Measurements from ENCODE around the gene ZDHHC14. TPM values are rescaled to one million over a fixed set of nuclear protein-coding genes. Genes with fewer than 3 reads are reported as not detected.

ZDHHC14 gene
- total RNA-seq, 4 donors from 2014 or later, result 6.2 to 20.6 (median 15.1) TPM

DNA sequence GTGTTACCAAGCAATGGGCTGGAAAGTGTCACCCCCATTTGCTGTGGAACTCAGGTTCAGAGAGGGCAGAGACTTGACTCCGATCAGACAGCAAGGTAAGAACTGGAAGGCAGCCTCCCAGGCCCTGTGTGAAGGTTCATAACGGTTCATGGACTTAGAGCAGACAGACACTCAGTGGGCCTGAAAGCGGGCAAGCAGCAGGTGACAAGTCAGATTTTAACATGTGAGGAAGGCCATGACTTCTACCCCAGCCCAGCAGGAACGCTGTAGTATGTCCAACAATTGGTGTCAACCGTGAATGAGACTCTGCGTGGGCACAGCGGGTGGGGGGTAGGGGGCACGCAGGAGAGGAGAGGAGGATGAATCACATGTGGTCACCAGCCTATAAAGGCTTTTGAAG is 224.5 kb downstream of the ZDHHC14 start:
- Histone ChIP-seq H3K36me3 (no peaks in the 10 kb centered on the region), H3K27ac (no peak overlapping the region), H3K9me3 (no peaks in the 10 kb centered on the region), H3K4me3 (replicated peaks in 1 of 3) (no peak overlapping the region), H3K27me3 (no peaks in the 10 kb centered on the region), H3K4me1 (peaks cover 3 to 9% of the 10 kb centered on the region in 2 donors)
- WGBS, 2 donors, result 95 to 98% methylated on average over 8 of the region's 8 CpGs
- DNase-seq, result no peak
- TF ChIP-seq POLR2A (IDR thresholded peaks at IDR 0.05), result no peak
- TF ChIP-seq, protein P1, sequence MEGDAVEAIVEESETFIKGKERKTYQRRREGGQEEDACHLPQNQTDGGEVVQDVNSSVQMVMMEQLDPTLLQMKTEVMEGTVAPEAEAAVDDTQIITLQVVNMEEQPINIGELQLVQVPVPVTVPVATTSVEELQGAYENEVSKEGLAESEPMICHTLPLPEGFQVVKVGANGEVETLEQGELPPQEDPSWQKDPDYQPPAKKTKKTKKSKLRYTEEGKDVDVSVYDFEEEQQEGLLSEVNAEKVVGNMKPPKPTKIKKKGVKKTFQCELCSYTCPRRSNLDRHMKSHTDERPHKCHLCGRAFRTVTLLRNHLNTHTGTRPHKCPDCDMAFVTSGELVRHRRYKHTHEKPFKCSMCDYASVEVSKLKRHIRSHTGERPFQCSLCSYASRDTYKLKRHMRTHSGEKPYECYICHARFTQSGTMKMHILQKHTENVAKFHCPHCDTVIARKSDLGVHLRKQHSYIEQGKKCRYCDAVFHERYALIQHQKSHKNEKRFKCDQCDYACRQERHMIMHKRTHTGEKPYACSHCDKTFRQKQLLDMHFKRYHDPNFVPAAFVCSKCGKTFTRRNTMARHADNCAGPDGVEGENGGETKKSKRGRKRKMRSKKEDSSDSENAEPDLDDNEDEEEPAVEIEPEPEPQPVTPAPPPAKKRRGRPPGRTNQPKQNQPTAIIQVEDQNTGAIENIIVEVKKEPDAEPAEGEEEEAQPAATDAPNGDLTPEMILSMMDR (IDR thresholded peaks at IDR 0.05), result no peak
- intact Hi-C loops (cut with DNase I), result no loop called here

DNA sequence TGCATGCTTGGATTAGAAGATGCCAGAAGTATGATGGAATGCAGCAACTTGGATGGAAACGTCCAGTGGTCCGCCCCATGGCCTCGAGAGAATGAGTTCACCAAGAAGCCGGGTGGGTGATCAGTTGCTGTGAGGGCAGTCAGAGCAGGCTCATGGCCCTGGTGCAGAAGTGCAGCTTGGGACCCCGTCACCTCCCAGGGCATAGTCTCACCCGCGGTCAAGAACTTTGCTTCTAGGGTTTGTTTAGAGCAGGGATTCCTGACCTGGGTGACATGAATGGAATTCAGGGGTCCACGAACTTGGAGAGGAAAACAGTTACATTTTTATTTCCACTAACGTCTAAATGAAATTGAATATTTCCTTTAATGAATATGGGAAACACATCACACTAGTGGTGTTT is 225.5 kb downstream of the ZDHHC14 start:
- TF ChIP-seq, protein P1 (IDR thresholded peaks at IDR 0.05), result no peak
- no peak for TF ChIP-seq POLR2A (IDR thresholded peaks at IDR 0.05)
- no peak overlapping the region for H3K27ac ChIP-seq
- H3K4me3 ChIP-seq (replicated peaks in 1 of 3), result no peak overlapping the region
- peaks cover 3 to 9% of the 10 kb centered on the region in 2 donors for H3K4me1 ChIP-seq
- no peaks in the 10 kb centered on the region for H3K27me3 ChIP-seq
- intact Hi-C loops (cut with DNase I), result no loop called here
- H3K36me3 ChIP-seq, result no peaks in the 10 kb centered on the region
- no peaks in the 10 kb centered on the region for H3K9me3 ChIP-seq
- 88% methylated on average over 9 of the region's 9 CpGs for WGBS, 2 donors
- no peak for DNase-seq

DNA sequence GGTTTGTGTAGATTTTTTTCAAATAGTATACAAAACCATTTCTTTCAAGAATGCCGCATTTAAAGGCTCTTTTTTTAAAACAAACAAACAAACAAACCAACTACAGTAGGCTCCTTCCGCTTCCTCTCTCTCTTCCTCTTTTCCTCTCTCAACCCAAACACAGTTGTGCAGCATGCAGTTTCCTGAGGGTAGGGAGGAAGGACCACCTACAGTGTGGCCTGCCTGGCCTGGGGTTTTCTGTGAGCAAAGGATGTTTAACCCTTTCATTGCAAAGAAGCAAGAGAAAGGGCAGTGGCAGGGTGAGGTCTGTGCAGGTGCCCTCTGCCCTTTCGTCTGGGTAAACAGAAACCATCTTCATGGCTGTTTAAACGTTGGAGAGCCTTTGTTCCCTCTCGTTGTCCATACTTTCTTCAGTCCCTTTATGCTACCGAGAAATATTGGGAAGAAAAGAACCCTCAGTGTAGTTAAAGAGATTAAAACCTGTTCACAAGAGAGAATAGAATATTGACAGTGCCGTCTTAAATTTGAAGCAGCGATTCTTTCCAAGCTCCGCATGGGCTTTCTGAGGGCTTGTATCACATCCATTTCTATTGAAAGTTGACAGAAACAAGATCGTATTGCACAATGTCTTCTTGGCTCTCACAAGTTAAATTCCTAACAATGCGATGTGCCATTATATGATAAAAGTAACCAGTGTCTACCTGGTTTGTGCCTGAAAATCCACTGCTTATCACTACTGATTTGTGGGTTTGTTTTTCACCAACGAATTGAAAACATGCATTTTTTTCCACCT is 226.5 kb downstream of the ZDHHC14 start:
- intact Hi-C loops (cut with DNase I), result no loop called here
- WGBS, 2 donors, result 57 to 61% methylated on average over 12 of the region's 12 CpGs
- DNase-seq, result no peak
- Histone ChIP-seq H3K4me3 (replicated peaks in 1 of 3) (no peak overlapping the region), H3K36me3 (no peaks in the 10 kb centered on the region), H3K27me3 (no peaks in the 10 kb centered on the region), H3K4me1 (peaks cover 3 to 9% of the 10 kb centered on the region in 2 donors), H3K9me3 (no peaks in the 10 kb centered on the region), H3K27ac (no peak overlapping the region)
- TF ChIP-seq, protein P1 (IDR thresholded peaks at IDR 0.05), result no peak
- TF ChIP-seq POLR2A (IDR thresholded peaks at IDR 0.05), result no peak

DNA sequence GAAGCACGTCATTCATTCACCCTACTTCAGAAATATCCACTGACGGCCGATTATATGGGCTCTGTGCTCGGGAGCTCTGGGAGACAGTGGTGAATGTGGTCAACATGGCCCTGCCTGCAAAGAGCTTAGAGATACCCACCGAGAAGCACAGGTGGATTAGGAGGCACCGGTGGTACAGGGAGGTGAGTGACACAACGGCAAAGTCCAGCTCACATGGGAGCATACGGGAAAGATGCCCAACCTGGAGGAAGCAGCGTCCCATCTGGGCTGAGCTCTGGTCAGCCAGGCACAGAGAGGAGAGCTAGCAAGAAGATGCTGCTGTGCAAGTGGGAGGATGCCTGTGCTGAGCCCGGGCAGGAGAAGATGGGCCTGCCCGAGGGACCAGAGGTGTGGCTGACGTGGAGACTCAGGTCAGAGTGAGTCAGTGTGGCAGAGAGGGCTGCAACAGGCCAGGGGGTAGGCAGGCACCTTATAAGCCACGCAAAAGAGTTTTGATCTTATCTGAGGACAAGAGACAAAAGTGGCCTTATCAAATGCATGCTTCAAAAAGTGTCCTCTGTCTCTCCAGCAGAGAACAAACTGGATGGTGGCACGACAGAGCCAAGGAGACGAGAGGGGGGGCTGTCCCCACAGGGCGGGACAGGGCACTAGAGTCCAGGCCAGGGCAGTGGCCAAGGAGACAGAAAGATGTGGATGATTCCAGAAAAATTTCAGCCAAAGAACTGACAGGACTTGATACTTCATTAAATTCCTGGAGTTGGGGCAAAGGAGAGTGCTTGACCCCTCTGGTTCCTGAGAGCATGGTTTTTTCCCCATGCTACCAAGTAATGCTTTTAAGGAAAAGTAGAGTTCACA is 227.5 kb downstream of the ZDHHC14 start:
- TF ChIP-seq POLR2A (IDR thresholded peaks at IDR 0.05), result no peak
- TF ChIP-seq, protein P1 (IDR thresholded peaks at IDR 0.05), result no peak
- Histone ChIP-seq H3K4me3 (replicated peaks in 1 of 3) (no peak overlapping the region), H3K9me3 (no peaks in the 10 kb centered on the region), H3K36me3 (no peaks in the 10 kb centered on the region), H3K27ac (no peak overlapping the region), H3K27me3 (no peaks in the 10 kb centered on the region), H3K4me1 (peaks cover 0 to under 1% of the 10 kb centered on the region in 2 donors)
- intact Hi-C loops (cut with DNase I), result no loop called here
- DNase-seq, result no peak
- 81 to 89% methylated on average over 16 of the region's 16 CpGs for WGBS, 2 donors

DNA sequence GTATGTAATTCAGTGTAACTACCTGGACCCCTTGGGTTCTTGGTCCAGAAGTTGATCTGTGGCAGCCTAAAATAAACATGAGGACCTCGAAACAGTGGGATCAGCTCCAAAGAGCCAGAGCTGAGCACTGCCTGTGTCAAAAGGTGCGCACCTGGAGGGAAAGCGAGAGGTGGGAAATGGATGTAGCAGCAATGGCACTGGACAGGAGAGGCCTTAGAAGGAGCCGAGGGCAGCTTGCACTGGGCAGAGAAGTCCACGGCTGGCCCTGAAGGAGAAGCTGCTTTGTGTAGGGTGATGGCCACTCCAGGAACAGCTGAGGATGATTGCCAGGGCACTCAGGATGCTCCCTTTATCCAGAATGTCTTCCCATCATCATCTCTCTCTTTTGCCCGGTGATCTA is 228.1 kb downstream of the ZDHHC14 start:
- Histone ChIP-seq H3K9me3 (no peaks in the 10 kb centered on the region), H3K27me3 (no peaks in the 10 kb centered on the region), H3K27ac (no peak overlapping the region), H3K36me3 (no peaks in the 10 kb centered on the region), H3K4me3 (replicated peaks in 1 of 3) (no peak overlapping the region), H3K4me1 (no peaks in the 10 kb centered on the region)
- TF ChIP-seq, protein P1 (IDR thresholded peaks at IDR 0.05), result no peak
- no peak for TF ChIP-seq POLR2A (IDR thresholded peaks at IDR 0.05)
- intact Hi-C loops (cut with DNase I), result no loop called here
- WGBS, 2 donors, result 94 to 99% methylated on average over 6 of the region's 6 CpGs
- no peak for DNase-seq

Data from thyroid gland (tissue), 4 donors.